K562 (cell line): ENCODE measurements around the gene CAPN10. TPM values are rescaled to one million over a fixed set of nuclear protein-coding genes. Genes with fewer than 3 reads are reported as not detected.

Experiments
- BCL6 ChIP-seq: fragments of 250-450 bp; sonication (Bioruptor Pico); IDR thresholded peaks from 2 replicates; pipeline ENCODE4 v1.4.0; 2020
- CBX2 ChIP-seq: fragments of 200-600 bp; sonication (generic); IDR thresholded peaks from one replicate; pipeline ENCODE4 v1.6.1; 2012; ENCODE audit warnings: mild to moderate bottlenecking, low read length, inconsistent platforms; ENCODE audit not compliant: insufficient read depth, poor library complexity, severe bottlenecking
- CREB1 ChIP-seq, 2 experiments: sonication (generic) in 1 of 2; formaldehyde crosslinking in 1 of 2; IDR thresholded peaks; 2 replicates each; pipeline versions ENCODE4 v1.6.1 to v1.8.0; 2012 to 2022; ENCODE audit warnings: inconsistent platforms in 1 of 2, mild to moderate bottlenecking in 1 of 2, missing genetic modification reagents in 1 of 2, moderate library complexity in 1 of 2
- DACH1 ChIP-seq: fragments of 450-650 bp; IDR thresholded peaks from 2 replicates; pipeline ENCODE4 v1.6.1; 2018; ENCODE audit not compliant: partially characterized antibody
- ELK1 ChIP-seq: sonication (generic); formaldehyde crosslinking; IDR thresholded peaks from 2 replicates; pipeline ENCODE4 v1.8.1; 2022; ENCODE audit warnings: missing genetic modification reagents
- ETV1 ChIP-seq: fragments of 450-650 bp; conservative IDR thresholded peaks from 2 replicates; pipeline ENCODE4 v1.6.1; 2016; ENCODE audit warnings: missing genetic modification characterization, control low read depth, low read depth, missing compliant biosample characterization
- EWSR1 ChIP-seq: fragments of 450-650 bp; IDR thresholded peaks from 2 replicates; pipeline ENCODE4 v1.6.1; 2018; ENCODE audit warnings: borderline replicate concordance, mild to moderate bottlenecking, low read depth, moderate library complexity; ENCODE audit not compliant: partially characterized antibody
- HNRNPUL1 ChIP-seq: fragments of 200-400 bp; formaldehyde crosslinking; IDR thresholded peaks from 2 replicates; pipeline ENCODE4 v1.6.1; 2017; ENCODE audit warnings: low read length
- IRF9 ChIP-seq: fragments of 450-650 bp; IDR thresholded peaks from 2 replicates; pipeline ENCODE4 v1.6.1; 2016; ENCODE audit warnings: missing biosample characterization, missing genetic modification characterization
- KDM2B ChIP-seq: fragments of 250-450 bp; sonication (Bioruptor Pico); IDR thresholded peaks from 2 replicates; pipeline ENCODE4 v1.8.0; 2021; ENCODE audit warnings: mild to moderate bottlenecking, moderate library complexity
- MLX ChIP-seq, 2 experiments: fragments of 450-650 bp in 1 of 2; sonication (generic) in 1 of 2; formaldehyde crosslinking; conservative IDR thresholded peaks; 2 replicates each; pipeline versions ENCODE4 v1.4.0 to v1.8.1; 2020 to 2022; ENCODE audit warnings: mild to moderate bottlenecking in 1 of 2, missing genetic modification reagents in 1 of 2
- MTA2 ChIP-seq: fragments of 450-650 bp; IDR thresholded peaks from 2 replicates; pipeline ENCODE4 v1.6.1; 2016; ENCODE audit warnings: low read depth
- NFIX ChIP-seq: fragments of 250-450 bp; sonication (Bioruptor Pico); IDR thresholded peaks from 2 replicates; pipeline ENCODE4 v1.4.0; 2020; ENCODE audit warnings: low read depth, mild to moderate bottlenecking, moderate library complexity
- NR0B1 ChIP-seq: fragments of 450-650 bp; IDR thresholded peaks from one replicate; pipeline ENCODE4 v1.6.1; 2018; ENCODE audit warnings: mild to moderate bottlenecking, moderate library complexity; ENCODE audit not compliant: partially characterized antibody
- NR2C2 ChIP-seq, 2 experiments: fragments of 200-800 bp in 1 of 2; sonication (Bioruptor generic) in 1 of 2; sonication (generic) in 1 of 2; formaldehyde crosslinking in 1 of 2; IDR thresholded peaks; 2 replicates each; pipeline versions ENCODE4 v1.6.1 to v1.8.0; 2016 to 2022; ENCODE audit warnings: mild to moderate bottlenecking in 1 of 2, missing compliant biosample characterization in 1 of 2, missing genetic modification characterization in 1 of 2, missing genetic modification reagents in 1 of 2
- PHF8 ChIP-seq: fragments of 200-600 bp; sonication (generic); IDR thresholded peaks from 2 replicates; pipeline ENCODE4 v1.6.1; 2012; ENCODE audit warnings: mixed run types, mild to moderate bottlenecking, inconsistent platforms, low read length, moderate library complexity, borderline replicate concordance
- RHOXF2B ChIP-seq: fragments of 250-450 bp; sonication (Bioruptor Pico); conservative IDR thresholded peaks from 2 replicates; pipeline ENCODE4 v1.5.1; 2021
- SLC30A9 ChIP-seq: fragments of 250-450 bp; sonication (Bioruptor Pico); IDR thresholded peaks from 2 replicates; pipeline ENCODE4 v1.8.0; 2022; ENCODE audit warnings: mild to moderate bottlenecking, moderate library complexity
- SMAD2 ChIP-seq: fragments of 150-350 bp; IDR thresholded peaks from 2 replicates; pipeline ENCODE4 v1.6.1; 2014; ENCODE audit warnings: low read depth, mild to moderate bottlenecking, low read length
- TAF9B ChIP-seq: fragments of 450-650 bp; IDR thresholded peaks from 2 replicates; pipeline ENCODE4 v1.6.1; 2018; ENCODE audit warnings: mild to moderate bottlenecking; ENCODE audit not compliant: partially characterized antibody
- TRIM24 ChIP-seq, 2 experiments: fragments of 450-650 bp; IDR thresholded peaks; 2 replicates each; pipeline ENCODE4 v1.6.1; 2016
- XRCC3 ChIP-seq: fragments of 450-650 bp; IDR thresholded peaks from 2 replicates; pipeline ENCODE4 v1.6.1; 2017; ENCODE audit warnings: mild to moderate bottlenecking, moderate library complexity
- ZFPM2 ChIP-seq: fragments of 250-450 bp; sonication (Bioruptor Pico); IDR thresholded peaks from 2 replicates; pipeline ENCODE4 v1.5.1; 2022; ENCODE audit warnings: mild to moderate bottlenecking
- ZNF12 ChIP-seq: sonication (generic); formaldehyde crosslinking; IDR thresholded peaks from 2 replicates; pipeline ENCODE4 v1.4.0; 2020; ENCODE audit warnings: mild to moderate bottlenecking, missing genetic modification reagents
- ZNF316 ChIP-seq: fragments of 450-650 bp; IDR thresholded peaks from 2 replicates; pipeline ENCODE4 v1.6.1; 2016
- ZNF717 ChIP-seq: fragments of 250-450 bp; sonication (Bioruptor Pico); IDR thresholded peaks from 2 replicates; pipeline ENCODE4 v1.5.0; 2021
- polyA plus RNA-seq, 8 experiments: library from polyadenylated mRNA; depleted of rRNA in 4 of 8; stranded (reverse) in 5 of 8; unstranded in 3 of 8; fragments of >200 nt; fragmentation: Nextera tagmentation in 2 of 8; fragmentation: Illumina TruSeq in 1 of 8; extraction: Ambion mirVana in 2 of 8; extraction: Trizol in 1 of 8; gene quantifications; 2 replicates each; pipeline versions ENCODE4 v1.2.1 to v1.2.3, GENCODE V29; 2011 to 2014; ENCODE audit warnings: inconsistent platforms in 1 of 8, missing spikeins in 1 of 8
- total RNA-seq, 7 experiments: library from RNA; depleted of rRNA in 6 of 7; stranded (reverse); fragments of >200 nt in 6 of 7; fragmentation: Illumina TruSeq in 2 of 7; extraction: Trizol in 2 of 7; gene quantifications; 2 replicates each; pipeline versions ENCODE4 v1.2.1 to v1.2.3, GENCODE V29; 2011 to 2021; ENCODE audit warnings: low replicate concordance in 1 of 7

The CAPN10 gene
- total and polyA plus RNA-seq, 9 of the 15 experiments (the other 6 are each of a cell fraction or from before 2014, with no cell fraction given) = 0.08 to 26.1 (median 8.4) TPM

- TF ChIP-seq PHF8 (peak; percentile 32; the same call in 1 of the 2 replicates), TRIM24 (IDR thresholded peaks at IDR 0.05) (no peak), MTA2 (no peak), NFIX (CRISPR knock-in tag) (no peak), HNRNPUL1 (no peak), ZNF12 (no peak), EWSR1 (no peak), CBX2 (no peak), DACH1 (no peak), NR2C2 (CRISPR knock-in tag; IDR thresholded peaks at IDR 0.05) (no peak), NR2C2 (tag; IDR thresholded peaks at IDR 0.05) (no peak), ZNF717 (CRISPR knock-in tag) (no peak), MLX (CRISPR knock-in tag; conservative IDR thresholded peaks at IDR 0.05) (no peak), BCL6 (CRISPR knock-in tag) (no peak), ELK1 (CRISPR knock-in tag) (no peak), XRCC3 (no peak), ETV1 (no peak), RHOXF2B (no peak), NR0B1 (no peak), SLC30A9 (CRISPR knock-in tag) (no peak), IRF9 (tag) (no peak), TAF9B (no peak), KDM2B (CRISPR knock-in tag) (no peak), ZFPM2 (CRISPR knock-in tag) (no peak), CREB1 (IDR thresholded peaks at IDR 0.05) (no peak), CREB1 (CRISPR knock-in tag; IDR thresholded peaks at IDR 0.05) (no peak), ZNF316 (no peak), SMAD2 (no peak)
Measured at GRCh38 chr2:240567872-240568677, 18.5 kb upstream of the CAPN10 start, which contains the start of gene RNPEPL1 (continued).
